ENCODE results near the gene AGMAT. TPM values are rescaled to one million over a fixed set of nuclear protein-coding genes. Genes with fewer than 3 reads are reported as not detected.

Gene AGMAT
- total RNA-seq, 1 donor from 2014 or later, result 0.86 TPM

- H3K27me3 ChIP-seq, result no peaks in the 10 kb centered on the region
- no peaks in the 10 kb centered on the region for H3F3A ChIP-seq (ENCODE audit: low read depth)
- H3K4me1 ChIP-seq, result no peaks in the 10 kb centered on the region
- Mint-ChIP-seq H3K9me3 (no peaks in the 10 kb centered on the region), H3K27ac (no peak overlapping the region), H3K4me1 (peaks cover 9% of the 10 kb centered on the region), H3K4me3 (no peak overlapping the region), H3K27me3 (ENCODE audit: insufficient read depth, low read depth) (peaks cover 2% of the 10 kb centered on the region), H3K36me3 (peaks cover 17% of the 10 kb centered on the region)
- H3K4me3 ChIP-seq, result no peak overlapping the region
- peaks cover 71% of the 10 kb centered on the region for H3K79me2 ChIP-seq (ENCODE audit: low read depth)
- DNase-seq (ENCODE audit: low spot score), result no peak
- no peak overlapping the region for H3K4me2 ChIP-seq
- H3K9ac ChIP-seq, result no peak overlapping the region
- peaks cover 48% of the 10 kb centered on the region for H4K20me1 ChIP-seq (ENCODE audit: low read depth)
- H3K36me3 ChIP-seq, result peaks cover 6% of the 10 kb centered on the region
- H2AFZ ChIP-seq (replicated peaks), result no peak overlapping the region
- H3K27ac ChIP-seq, result no peak overlapping the region
- TF ChIP-seq EZH2 (IDR thresholded peaks at IDR 0.05) (no peak), CTCF (IDR thresholded peaks at IDR 0.05) (no peak), EZH2phosphoT487 (IDR thresholded peaks at IDR 0.05) (no peak)
- no peaks in the 10 kb centered on the region for H3K9me3 ChIP-seq (ENCODE audit: low read depth)
Measured at GRCh38 chr1:15627343-15627988, 42.6 kb upstream of the AGMAT start.

GRCh38 chr1:15626269-15626950 is 41.6 kb upstream of the AGMAT start:
- H2AFZ ChIP-seq (replicated peaks), result no peak overlapping the region
- no peak overlapping the region for H3K27ac Mint-ChIP-seq
- H3K9me3 Mint-ChIP-seq, result no peaks in the 10 kb centered on the region
- H3K27me3 ChIP-seq, result no peaks in the 10 kb centered on the region
- no peaks in the 10 kb centered on the region for H3K4me1 ChIP-seq
- no peaks in the 10 kb centered on the region for H3K36me3 ChIP-seq
- no peak overlapping the region for H3K4me3 ChIP-seq
- no peak overlapping the region for H3K4me2 ChIP-seq
- H3K36me3 Mint-ChIP-seq, result peaks cover 13% of the 10 kb centered on the region
- no peaks in the 10 kb centered on the region for H3K9me3 ChIP-seq (ENCODE audit: low read depth)
- no peaks in the 10 kb centered on the region for H3F3A ChIP-seq (ENCODE audit: low read depth)
- H3K9ac ChIP-seq, result no peak overlapping the region
- H4K20me1 ChIP-seq (ENCODE audit: low read depth), result peaks cover 55% of the 10 kb centered on the region
- H3K27me3 Mint-ChIP-seq (ENCODE audit: insufficient read depth, low read depth), result no peaks in the 10 kb centered on the region
- H3K79me2 ChIP-seq (ENCODE audit: low read depth), result peaks cover 82% of the 10 kb centered on the region
- no peak overlapping the region for H3K4me3 Mint-ChIP-seq
- H3K4me1 Mint-ChIP-seq, result peaks cover 9% of the 10 kb centered on the region
- DNase-seq (ENCODE audit: low spot score), result no peak
- peak overlapping the region; percentile 56 for H3K27ac ChIP-seq
- TF ChIP-seq EZH2phosphoT487 (IDR thresholded peaks at IDR 0.05) (no peak), EZH2 (IDR thresholded peaks at IDR 0.05) (no peak), CTCF (IDR thresholded peaks at IDR 0.05) (no peak)

- Mint-ChIP-seq H3K9me3 (no peaks in the 10 kb centered on the region), H3K27me3 (ENCODE audit: insufficient read depth, low read depth) (no peaks in the 10 kb centered on the region), H3K4me1 (peaks cover 11% of the 10 kb centered on the region), H3K36me3 (peaks cover 8% of the 10 kb centered on the region), H3K4me3 (no peak overlapping the region), H3K27ac (no peak overlapping the region)
- no peak overlapping the region for H3K27ac ChIP-seq
- H3K4me1 ChIP-seq, result no peaks in the 10 kb centered on the region
- H3K36me3 ChIP-seq, result no peaks in the 10 kb centered on the region
- no peak overlapping the region for H2AFZ ChIP-seq (replicated peaks)
- no peaks in the 10 kb centered on the region for H3K9me3 ChIP-seq (ENCODE audit: low read depth)
- no peak overlapping the region for H3K4me3 ChIP-seq
- no peaks in the 10 kb centered on the region for H3K27me3 ChIP-seq
- no peak for DNase-seq (ENCODE audit: low spot score)
- H4K20me1 ChIP-seq (ENCODE audit: low read depth), result peaks cover 63% of the 10 kb centered on the region
- no peak overlapping the region for H3K9ac ChIP-seq
- no peak for TF ChIP-seq EZH2 (IDR thresholded peaks at IDR 0.05)
- TF ChIP-seq EZH2phosphoT487 (IDR thresholded peaks at IDR 0.05), result no peak
- TF ChIP-seq CTCF (IDR thresholded peaks at IDR 0.05), result no peak
- peaks cover 93% of the 10 kb centered on the region for H3K79me2 ChIP-seq (ENCODE audit: low read depth)
- H3F3A ChIP-seq (ENCODE audit: low read depth), result peaks cover 7% of the 10 kb centered on the region
- H3K4me2 ChIP-seq, result no peak overlapping the region
Measured at GRCh38 chr1:15625056-15625917, 40.4 kb upstream of the AGMAT start.

Measured in neural progenitor cell (in vitro differentiated cells).